Activated CD4-positive, alpha-beta memory T cell treated with anti-CD3 and anti-CD28 coated beads, Interleukin-2, amount 10 ng/mL, durations not matched to agents 7 days and 5 days (primary cell): ENCODE data around the gene KLHL22. TPM values are rescaled to one million over a fixed set of nuclear protein-coding genes. Genes with fewer than 3 reads are reported as not detected.
"Not testable (repeated sequence)": the region's sequence is repeated elsewhere in the genome, so short reads cannot be mapped to it uniquely, and the experiment has no call there.

ENCODE experiments used
- CTCF ChIA-PET: fragments of 350-600 bp; sonication (Branson Sonifier 250); formaldehyde crosslinking; loops from one replicate; lab custom pipeline; 2021; ENCODE audit warnings: antibody characterized with exemption, inconsistent platforms; lab: Charles Lee
- POLR2A ChIA-PET: fragments of 350-600 bp; sonication (Branson Sonifier 250); formaldehyde crosslinking; loops from one replicate; lab custom pipeline; 2021; ENCODE audit warnings: antibody characterized with exemption; lab: Charles Lee
- DNase-seq: peaks from one replicate; pipeline ENCODE4 v3.0.0-alpha.2; 2020
- H3K27ac Mint-ChIP-seq: one replicate; pipeline ENCODE4 v1.8.0; 2021; ENCODE audit warnings: mild to moderate bottlenecking, mixed read lengths
- H3K27me3 Mint-ChIP-seq: one replicate; pipeline ENCODE4 v1.8.0; 2021; ENCODE audit warnings: mixed read lengths
- H3K36me3 Mint-ChIP-seq: one replicate; pipeline ENCODE4 v1.8.0; 2021; ENCODE audit warnings: low read depth, mixed read lengths
- H3K4me1 Mint-ChIP-seq: one replicate; pipeline ENCODE4 v1.8.0; 2021; ENCODE audit warnings: mixed read lengths
- H3K4me3 Mint-ChIP-seq: one replicate; pipeline ENCODE4 v1.8.0; 2021; ENCODE audit warnings: mild to moderate bottlenecking, mixed read lengths
- H3K9me3 Mint-ChIP-seq: one replicate; pipeline ENCODE4 v1.8.0; 2021; ENCODE audit warnings: mixed read lengths
- total RNA-seq, 2 experiments: library from RNA; stranded (reverse); gene quantifications; one replicate each; pipeline ENCODE4 v1.2.3, GENCODE V29; 2021

KLHL22 gene
- total RNA-seq, 2 experiments from 2014 or later = 31.1 to 32.8 TPM

- Mint-ChIP-seq H3K27me3 (peaks cover 27% of the 10 kb centered on the region), H3K27ac (no peak overlapping the region), H3K9me3 (no peaks in the 10 kb centered on the region), H3K36me3 (no peaks in the 10 kb centered on the region), H3K4me3 (no peak overlapping the region), H3K4me1 (peaks cover 8% of the 10 kb centered on the region)
- ChIA-PET CTCF (no interaction called here), POLR2A (no interaction called here)
- no peak for DNase-seq
Observed at GRCh38 chr22:20423008-20423905, 72.3 kb downstream of the KLHL22 start.

- Mint-ChIP-seq H3K4me1 (peaks cover 9% of the 10 kb centered on the region), H3K36me3 (no peaks in the 10 kb centered on the region), H3K9me3 (no peaks in the 10 kb centered on the region), H3K27ac (no peak overlapping the region), H3K27me3 (peaks cover 22% of the 10 kb centered on the region), H3K4me3 (no peak overlapping the region)
- ChIA-PET POLR2A (no interaction called here), CTCF (no interaction called here)
- DNase-seq = no peak
Observed at GRCh38 chr22:20422271-20423007, 73.2 kb downstream of the KLHL22 start.

- DNase-seq = no peak
- Mint-ChIP-seq H3K27ac (no peak overlapping the region), H3K4me1 (peaks cover 9% of the 10 kb centered on the region), H3K4me3 (no peak overlapping the region), H3K27me3 (peaks cover 15% of the 10 kb centered on the region), H3K36me3 (no peaks in the 10 kb centered on the region), H3K9me3 (no peaks in the 10 kb centered on the region)
- CTCF ChIA-PET = no interaction called here
- POLR2A ChIA-PET = no interaction called here
Observed at GRCh38 chr22:20421507-20421874, 74.1 kb downstream of the KLHL22 start.

GRCh38 chr22:20420157-20420842, 75.3 kb downstream of the KLHL22 start:
- Mint-ChIP-seq H3K9me3 (no peaks in the 10 kb centered on the region), H3K27ac (no peak overlapping the region), H3K27me3 (peaks cover 16% of the 10 kb centered on the region), H3K4me1 (peaks cover 9% of the 10 kb centered on the region), H3K4me3 (no peak overlapping the region), H3K36me3 (no peaks in the 10 kb centered on the region)
- no peak for DNase-seq
- CTCF ChIA-PET = interaction anchor here (2.5 kb wide), 1 partner anchor 35 kb away, joined by 93 read pairs; no protein-coding TSS in a partner anchor
- POLR2A ChIA-PET = no interaction called here

GRCh38 chr22:20419664-20419951, 76.0 kb downstream of the KLHL22 start:
- CTCF ChIA-PET = interaction anchor here (0.7 to 2.6 kb wide), 5 partner anchors 9 to 152 kb away, joined by 4 to 93 read pairs (median 16); no protein-coding TSS in a partner anchor
- Mint-ChIP-seq H3K4me1 (peaks cover 9% of the 10 kb centered on the region), H3K27me3 (peaks cover 17% of the 10 kb centered on the region), H3K9me3 (no peaks in the 10 kb centered on the region), H3K27ac (no peak overlapping the region), H3K4me3 (no peak overlapping the region), H3K36me3 (no peaks in the 10 kb centered on the region)
- no peak for DNase-seq
- POLR2A ChIA-PET = no interaction called here

GRCh38 chr22:20418211-20418788, 77.3 kb downstream of the KLHL22 start:
- Mint-ChIP-seq H3K4me3 (peak overlapping the region; percentile 30), H3K9me3 (no peaks in the 10 kb centered on the region), H3K4me1 (peaks cover 9% of the 10 kb centered on the region), H3K36me3 (no peaks in the 10 kb centered on the region), H3K27me3 (peaks cover 8% of the 10 kb centered on the region), H3K27ac (no peak overlapping the region)
- peak; percentile 76 for DNase-seq
- CTCF ChIA-PET = interaction anchor here (0.6 to 2.6 kb wide), 42 partner anchors 9 to 583 kb away, joined by 3 to 93 read pairs (median 4); partner anchors contain the start of genes KLHL22, THAP7 and ZNF74
- POLR2A ChIA-PET = interaction anchor here (0.7 to 2.5 kb wide), 5 partner anchors 38 to 172 kb away, joined by 3 to 9 read pairs (median 3); partner anchors contain the start of gene MED15

GRCh38 chr22:20415699-20416098, 79.9 kb downstream of the KLHL22 start:
- H3K27me3 Mint-ChIP-seq, H3K9me3 Mint-ChIP-seq, H3K36me3 Mint-ChIP-seq, H3K27ac Mint-ChIP-seq, DNase-seq, POLR2A ChIA-PET, H3K4me1 Mint-ChIP-seq, H3K4me3 Mint-ChIP-seq: not testable (repeated sequence)
- CTCF ChIA-PET = interaction anchor here (1.1 kb wide), 1 partner anchor 41 kb away, joined by 5 read pairs; no protein-coding TSS in a partner anchor

GRCh38 chr22:20415241-20415640, 80.4 kb downstream of the KLHL22 start:
- DNase-seq, H3K9me3 Mint-ChIP-seq, H3K27ac Mint-ChIP-seq, POLR2A ChIA-PET, H3K4me1 Mint-ChIP-seq, H3K27me3 Mint-ChIP-seq, H3K4me3 Mint-ChIP-seq, H3K36me3 Mint-ChIP-seq: not testable (repeated sequence)
- CTCF ChIA-PET = interaction anchor here (1.1 kb wide), 1 partner anchor 41 kb away, joined by 5 read pairs; no protein-coding TSS in a partner anchor

- Mint-ChIP-seq H3K27me3 (peaks cover 8% of the 10 kb centered on the region), H3K27ac (no peak overlapping the region), H3K9me3 (no peaks in the 10 kb centered on the region), H3K4me1 (peaks cover 8% of the 10 kb centered on the region), H3K36me3 (no peaks in the 10 kb centered on the region), H3K4me3 (no peak overlapping the region)
- DNase-seq = no peak
- ChIA-PET CTCF (no interaction called here), POLR2A (no interaction called here)
Observed at GRCh38 chr22:20414450-20414849, 81.1 kb downstream of the KLHL22 start.

- no peak overlapping the region for H3K27ac Mint-ChIP-seq
- POLR2A ChIA-PET = no interaction called here
- H3K27me3 Mint-ChIP-seq = peaks cover 8% of the 10 kb centered on the region
- H3K4me1 Mint-ChIP-seq = peaks cover 5% of the 10 kb centered on the region
- no peaks in the 10 kb centered on the region for H3K9me3 Mint-ChIP-seq
- H3K4me3 Mint-ChIP-seq = no peak overlapping the region
- CTCF ChIA-PET = no interaction called here
- H3K36me3 Mint-ChIP-seq = no peaks in the 10 kb centered on the region
- DNase-seq = no peak
Observed at GRCh38 chr22:20414059-20414440, 81.5 kb downstream of the KLHL22 start.

GRCh38 chr22:20413217-20414058, 82.2 kb downstream of the KLHL22 start:
- CTCF ChIA-PET = interaction anchor here (1.4 kb wide), 1 partner anchor 43 kb away, joined by 4 read pairs; no protein-coding TSS in a partner anchor
- H3K4me3 Mint-ChIP-seq = no peak overlapping the region
- peaks cover 8% of the 10 kb centered on the region for H3K27me3 Mint-ChIP-seq
- no peaks in the 10 kb centered on the region for H3K9me3 Mint-ChIP-seq
- DNase-seq = no peak
- H3K4me1 Mint-ChIP-seq = peaks cover 3% of the 10 kb centered on the region
- no peaks in the 10 kb centered on the region for H3K36me3 Mint-ChIP-seq
- H3K27ac Mint-ChIP-seq = no peak overlapping the region
- POLR2A ChIA-PET = no interaction called here
